Lower leg skin (tissue), 3 donors: ENCODE measurements around the gene TPT1.

ENCODE experiments used
- CTCF ChIP-seq, 3 donors: fragments of 450-650 bp; IDR thresholded peaks; one replicate each; pipeline ENCODE4 v1.5.1; 2016; ENCODE audit warnings: antibody characterized with exemption in 3 of 3, mild to moderate bottlenecking in 3 of 3, moderate library complexity in 2 of 3
- POLR2A ChIP-seq, 2 donors: fragments of 450-650 bp; IDR thresholded peaks; one replicate each; pipeline ENCODE4 v1.6.1; 2016 to 2017; ENCODE audit warnings: antibody characterized with exemption in 2 of 2, mild to moderate bottlenecking in 1 of 2, moderate library complexity in 1 of 2

- TF ChIP-seq CTCF (IDR thresholded peaks at IDR 0.05) (no peak), POLR2A (IDR thresholded peaks at IDR 0.05) (no peak)
Measured at GRCh38 chr13:45301263-45301662, 39.7 kb downstream of the TPT1 start.
